MM.1S (cell line): ENCODE results near the gene MRPS14.

Experiments used
- DNase-seq: peaks from one replicate; pipeline ENCODE4 v3.0.0-alpha.2; 2015
- H2AFZ ChIP-seq: fragments of 300-600 bp; sonication (generic); 2 replicates; pipeline ENCODE4 v1.6.0; 2016; ENCODE audit warnings: antibody characterized with exemption, low read length
- H3F3A ChIP-seq: fragments of 300-600 bp; sonication (generic); 2 replicates; pipeline ENCODE4 v1.6.1; 2016; ENCODE audit warnings: mild to moderate bottlenecking, antibody characterized with exemption, low read length, moderate library complexity, mixed read lengths; ENCODE audit not compliant: insufficient read depth
- H3K27ac ChIP-seq: fragments of 300-600 bp; sonication (generic); 2 replicates; pipeline ENCODE4 v1.5.1; 2016; ENCODE audit warnings: mild to moderate bottlenecking, low read length
- H3K27me3 ChIP-seq: fragments of 300-600 bp; sonication (generic); replicated peaks from 2 replicates; pipeline ENCODE4 v1.6.0; 2016; ENCODE audit warnings: low read length; ENCODE audit not compliant: insufficient read depth
- H3K36me3 ChIP-seq: fragments of 300-600 bp; sonication (generic); replicated peaks from 2 replicates; pipeline ENCODE4 v1.6.1; 2016; ENCODE audit warnings: mild to moderate bottlenecking, low read length, mixed read lengths; ENCODE audit not compliant: insufficient read depth
- H3K4me1 ChIP-seq: fragments of 300-600 bp; sonication (generic); 2 replicates; pipeline ENCODE4 v1.6.1; 2016; ENCODE audit warnings: low read length, mixed read lengths
- H3K4me2 ChIP-seq: fragments of 300-600 bp; sonication (generic); 2 replicates; pipeline ENCODE4 v1.6.0; 2016; ENCODE audit warnings: low read depth, low read length
- H3K4me3 ChIP-seq: fragments of 300-600 bp; sonication (generic); 2 replicates; pipeline ENCODE4 v1.5.1; 2016; ENCODE audit warnings: low read length, mixed read lengths
- H3K79me2 ChIP-seq: fragments of 300-600 bp; sonication (generic); 2 replicates; pipeline ENCODE4 v1.6.1; 2016; ENCODE audit warnings: mixed run types, low read length, mixed read lengths
- H3K9ac ChIP-seq: fragments of 300-600 bp; sonication (generic); 2 replicates; pipeline ENCODE4 v1.6.1; 2016; ENCODE audit warnings: low read length, mixed read lengths
- H3K9me2 ChIP-seq: fragments of 300-600 bp; sonication (generic); replicated peaks from 2 replicates; pipeline ENCODE4 v1.6.1; 2016; ENCODE audit warnings: mild to moderate bottlenecking, low read length, mixed read lengths; ENCODE audit not compliant: insufficient read depth
- H3K9me3 ChIP-seq: fragments of 300-600 bp; sonication (generic); replicated peaks from 2 replicates; pipeline ENCODE4 v1.6.1; 2016; ENCODE audit warnings: mild to moderate bottlenecking, low read length, mixed read lengths; ENCODE audit not compliant: insufficient read depth
- H4K20me1 ChIP-seq: fragments of 300-600 bp; sonication (generic); 2 replicates; pipeline ENCODE4 v1.6.1; 2016; ENCODE audit warnings: mild to moderate bottlenecking, low read length, moderate library complexity, mixed read lengths; ENCODE audit not compliant: insufficient read depth
- EZH2 ChIP-seq: fragments of 300-600 bp; sonication (generic); optimal IDR thresholded peaks from 2 replicates; pipeline ENCODE3; 2017; ENCODE audit warnings: low read depth, mild to moderate bottlenecking, antibody characterized with exemption, low read length, mixed read lengths
- EZH2phosphoT487 ChIP-seq: fragments of 300-600 bp; sonication (generic); IDR thresholded peaks from 2 replicates; pipeline ENCODE4 v1.6.1; 2018; ENCODE audit warnings: antibody characterized with exemption, low read length
- TF ChIP-seq, protein P1 (sequence below): fragments of 300-600 bp; sonication (generic); IDR thresholded peaks from 2 replicates; pipeline ENCODE4 v1.5.1; 2016; ENCODE audit warnings: antibody characterized with exemption, low read length, mixed read lengths

MRPS14 gene

DNA sequence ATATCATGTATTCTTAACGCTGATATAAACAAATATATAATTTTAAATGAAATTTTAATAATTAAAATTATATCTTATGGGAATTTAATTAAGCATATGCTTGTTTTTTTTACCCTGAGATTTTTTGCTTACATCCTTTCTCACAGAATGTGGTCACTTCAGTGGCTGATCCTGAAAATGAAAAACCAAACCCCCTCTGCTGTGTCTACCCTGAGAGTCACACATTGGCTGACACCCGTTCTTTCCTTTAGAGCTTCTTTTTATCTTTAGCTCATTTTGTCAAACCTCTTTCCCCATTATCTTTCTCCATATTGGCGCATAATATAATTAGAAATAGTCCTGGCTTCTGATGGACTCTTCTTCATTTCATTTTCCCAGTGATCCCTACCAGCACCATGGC is 34.2 kb downstream of the MRPS14 start:
- no peaks in the 10 kb centered on the region for H3K27me3 ChIP-seq
- peak overlapping the region; percentile 83 for H3K4me2 ChIP-seq
- H2AFZ ChIP-seq: peak overlapping the region; percentile 40; the same call in 1 of the 2 replicates
- peak overlapping the region; percentile 65 for H3K27ac ChIP-seq
- peak; percentile 45 for DNase-seq
- peaks cover 26% of the 10 kb centered on the region for H3F3A ChIP-seq
- TF ChIP-seq EZH2phosphoT487 (no peak), EZH2 (no peak)
- TF ChIP-seq, protein P1, sequence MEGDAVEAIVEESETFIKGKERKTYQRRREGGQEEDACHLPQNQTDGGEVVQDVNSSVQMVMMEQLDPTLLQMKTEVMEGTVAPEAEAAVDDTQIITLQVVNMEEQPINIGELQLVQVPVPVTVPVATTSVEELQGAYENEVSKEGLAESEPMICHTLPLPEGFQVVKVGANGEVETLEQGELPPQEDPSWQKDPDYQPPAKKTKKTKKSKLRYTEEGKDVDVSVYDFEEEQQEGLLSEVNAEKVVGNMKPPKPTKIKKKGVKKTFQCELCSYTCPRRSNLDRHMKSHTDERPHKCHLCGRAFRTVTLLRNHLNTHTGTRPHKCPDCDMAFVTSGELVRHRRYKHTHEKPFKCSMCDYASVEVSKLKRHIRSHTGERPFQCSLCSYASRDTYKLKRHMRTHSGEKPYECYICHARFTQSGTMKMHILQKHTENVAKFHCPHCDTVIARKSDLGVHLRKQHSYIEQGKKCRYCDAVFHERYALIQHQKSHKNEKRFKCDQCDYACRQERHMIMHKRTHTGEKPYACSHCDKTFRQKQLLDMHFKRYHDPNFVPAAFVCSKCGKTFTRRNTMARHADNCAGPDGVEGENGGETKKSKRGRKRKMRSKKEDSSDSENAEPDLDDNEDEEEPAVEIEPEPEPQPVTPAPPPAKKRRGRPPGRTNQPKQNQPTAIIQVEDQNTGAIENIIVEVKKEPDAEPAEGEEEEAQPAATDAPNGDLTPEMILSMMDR: no peak
- no peaks in the 10 kb centered on the region for H4K20me1 ChIP-seq
- no peaks in the 10 kb centered on the region for H3K36me3 ChIP-seq
- H3K4me3 ChIP-seq: no peak overlapping the region
- H3K9me2 ChIP-seq: no peaks in the 10 kb centered on the region
- peaks cover 25% of the 10 kb centered on the region for H3K4me1 ChIP-seq
- H3K9ac ChIP-seq: peak overlapping the region; percentile 0; the same call in 1 of the 2 replicates
- no peaks in the 10 kb centered on the region for H3K9me3 ChIP-seq
- H3K79me2 ChIP-seq: no peaks in the 10 kb centered on the region

DNA sequence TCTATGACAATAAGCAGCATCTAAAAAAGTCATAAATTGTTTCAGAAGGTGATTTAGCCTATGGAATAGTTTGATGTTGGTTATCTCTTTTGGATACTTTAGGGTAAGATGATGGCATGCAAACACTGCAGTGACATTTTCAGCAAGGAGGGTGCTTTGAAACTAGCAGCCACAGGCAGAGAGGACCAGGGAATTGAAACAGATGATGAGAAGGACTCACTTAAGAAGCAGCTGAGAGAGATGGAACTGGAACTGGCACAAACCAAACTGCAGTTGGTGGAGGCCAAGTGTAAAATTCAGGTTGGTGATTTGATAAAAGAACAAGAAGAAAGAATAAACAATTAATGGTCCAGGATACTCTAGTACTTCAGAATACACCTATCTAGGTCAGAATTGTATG is 34.7 kb downstream of the MRPS14 start:
- Histone ChIP-seq H3K27ac (peak overlapping the region; percentile 30; the same call in 1 of the 2 replicates), H3K9ac (no peak overlapping the region), H3K79me2 (no peaks in the 10 kb centered on the region), H3K27me3 (no peaks in the 10 kb centered on the region), H2AFZ (no peak overlapping the region), H3K9me3 (no peaks in the 10 kb centered on the region), H3K4me3 (no peak overlapping the region), H3F3A (peaks cover 26% of the 10 kb centered on the region), H3K9me2 (no peaks in the 10 kb centered on the region), H3K36me3 (no peaks in the 10 kb centered on the region), H4K20me1 (no peaks in the 10 kb centered on the region), H3K4me1 (peaks cover 25% of the 10 kb centered on the region), H3K4me2 (peak overlapping the region; percentile 27)
- DNase-seq: peak; percentile 36
- TF ChIP-seq EZH2: no peak
- no peak for TF ChIP-seq EZH2phosphoT487
- TF ChIP-seq, protein P1: no peak

DNA sequence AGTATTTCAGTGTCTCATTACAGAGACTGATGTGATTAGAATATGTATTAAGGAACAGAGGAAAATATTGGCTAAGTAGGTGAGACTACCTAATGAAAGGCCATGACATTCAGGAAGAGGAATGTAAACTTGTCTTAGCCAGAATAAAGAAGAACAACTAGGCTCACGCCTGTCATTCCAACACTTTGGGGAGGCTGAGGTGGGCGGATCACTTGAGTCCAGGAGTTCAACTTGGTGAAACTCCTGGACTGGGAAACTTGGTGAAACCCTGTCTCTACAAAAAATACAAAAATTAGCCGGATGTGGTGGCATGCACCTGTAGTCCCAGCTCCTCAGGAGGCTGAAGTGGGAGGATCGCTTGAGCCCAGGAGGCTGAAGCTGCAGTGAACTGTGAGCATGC is 38.3 kb downstream of the MRPS14 start:
- Histone ChIP-seq H3F3A (peaks cover 20% of the 10 kb centered on the region), H3K4me1 (peaks cover 19% of the 10 kb centered on the region), H3K9me2 (no peaks in the 10 kb centered on the region), H3K36me3 (0 out of 2 replicates have a peak, but pooled peaks cover 2% of the 10 kb centered on the region), H3K4me3 (no peak overlapping the region), H2AFZ (no peak overlapping the region), H3K9me3 (no peaks in the 10 kb centered on the region), H3K9ac (no peak overlapping the region), H3K4me2 (no peak overlapping the region), H3K79me2 (no peaks in the 10 kb centered on the region), H3K27me3 (no peaks in the 10 kb centered on the region), H4K20me1 (no peaks in the 10 kb centered on the region), H3K27ac (no peak overlapping the region)
- DNase-seq: no peak
- TF ChIP-seq EZH2phosphoT487 (no peak), EZH2 (no peak)
- TF ChIP-seq, protein P1: no peak
